ENCODE results near the gene CRTC1.

Gene CRTC1

DNA sequence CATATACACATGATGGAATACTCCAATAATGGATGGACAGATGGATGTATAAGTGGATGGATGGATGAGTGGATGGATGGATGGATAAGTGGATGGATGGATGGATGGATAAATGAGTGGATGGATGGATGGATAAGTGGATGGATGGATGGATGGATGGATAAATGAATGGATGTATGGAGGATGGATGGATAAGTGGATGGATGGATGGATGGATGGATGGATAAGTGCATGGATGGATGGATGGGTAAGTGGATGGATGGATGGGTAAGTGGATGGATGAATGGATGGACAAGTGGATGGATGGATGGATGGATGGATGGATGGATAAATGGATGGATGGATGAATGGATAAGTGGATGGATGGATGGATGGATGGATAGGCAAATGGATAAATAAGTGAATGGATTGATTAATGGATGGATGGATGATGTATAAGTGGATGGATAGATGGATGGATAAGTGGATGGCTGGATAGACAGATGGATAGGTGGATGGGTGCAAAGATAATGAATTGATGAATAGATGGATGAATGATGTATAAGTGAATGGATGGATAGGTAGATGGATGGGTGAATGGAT is 116.0 kb downstream of the CRTC1 start:
- no peak overlapping the region for H3K27ac ChIP-seq
- TF ChIP-seq, protein P1, sequence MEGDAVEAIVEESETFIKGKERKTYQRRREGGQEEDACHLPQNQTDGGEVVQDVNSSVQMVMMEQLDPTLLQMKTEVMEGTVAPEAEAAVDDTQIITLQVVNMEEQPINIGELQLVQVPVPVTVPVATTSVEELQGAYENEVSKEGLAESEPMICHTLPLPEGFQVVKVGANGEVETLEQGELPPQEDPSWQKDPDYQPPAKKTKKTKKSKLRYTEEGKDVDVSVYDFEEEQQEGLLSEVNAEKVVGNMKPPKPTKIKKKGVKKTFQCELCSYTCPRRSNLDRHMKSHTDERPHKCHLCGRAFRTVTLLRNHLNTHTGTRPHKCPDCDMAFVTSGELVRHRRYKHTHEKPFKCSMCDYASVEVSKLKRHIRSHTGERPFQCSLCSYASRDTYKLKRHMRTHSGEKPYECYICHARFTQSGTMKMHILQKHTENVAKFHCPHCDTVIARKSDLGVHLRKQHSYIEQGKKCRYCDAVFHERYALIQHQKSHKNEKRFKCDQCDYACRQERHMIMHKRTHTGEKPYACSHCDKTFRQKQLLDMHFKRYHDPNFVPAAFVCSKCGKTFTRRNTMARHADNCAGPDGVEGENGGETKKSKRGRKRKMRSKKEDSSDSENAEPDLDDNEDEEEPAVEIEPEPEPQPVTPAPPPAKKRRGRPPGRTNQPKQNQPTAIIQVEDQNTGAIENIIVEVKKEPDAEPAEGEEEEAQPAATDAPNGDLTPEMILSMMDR (IDR thresholded peaks at IDR 0.05), result no peak
- no peak for TF ChIP-seq ZFX (IDR thresholded peaks at IDR 0.05; ENCODE audit: borderline replicate concordance)

DNA sequence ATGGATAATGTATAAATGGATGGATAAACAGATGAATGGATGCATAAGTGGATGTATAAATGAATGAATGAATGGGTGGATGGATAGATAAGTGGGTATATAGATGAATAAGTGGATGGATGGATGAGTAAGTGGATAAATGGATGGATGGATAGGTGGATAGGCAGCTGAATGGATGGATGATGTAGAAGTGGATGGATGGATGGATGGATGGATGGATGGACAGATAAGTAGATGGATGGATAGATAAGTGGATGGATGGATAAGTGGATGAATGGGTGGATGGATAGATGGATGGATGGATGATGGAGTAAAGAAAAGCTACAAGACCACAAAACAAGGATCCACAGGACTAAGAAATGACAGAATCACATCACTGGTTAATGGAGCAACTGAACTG is 116.6 kb downstream of the CRTC1 start:
- H3K27ac ChIP-seq, result no peak overlapping the region
- no peak for TF ChIP-seq ZFX (IDR thresholded peaks at IDR 0.05; ENCODE audit: borderline replicate concordance)
- TF ChIP-seq, protein P1 (IDR thresholded peaks at IDR 0.05), result no peak

DNA sequence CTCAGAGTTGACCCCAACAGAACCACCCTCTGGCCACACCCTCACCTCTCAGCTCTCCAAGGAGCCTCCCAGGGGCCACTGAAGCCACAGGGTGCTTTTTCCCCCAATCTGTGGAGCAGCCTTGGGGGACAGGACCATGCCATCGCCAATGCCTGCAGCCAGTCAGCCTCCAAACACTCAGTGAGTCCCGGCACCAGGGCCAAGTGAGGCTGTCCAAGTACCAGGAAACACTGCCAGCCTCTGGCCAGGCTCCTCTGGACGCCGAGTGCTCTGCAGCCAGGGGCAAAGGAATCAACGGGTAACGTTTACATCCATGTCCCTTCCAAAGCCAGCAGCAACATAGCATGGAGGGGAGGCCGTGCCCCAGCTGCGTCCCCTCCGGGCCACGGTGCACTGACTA is 117.2 kb downstream of the CRTC1 start:
- TF ChIP-seq ZFX (IDR thresholded peaks at IDR 0.05; ENCODE audit: borderline replicate concordance), result no peak
- TF ChIP-seq, protein P1 (IDR thresholded peaks at IDR 0.05), result no peak
- H3K27ac ChIP-seq, result no peak overlapping the region

DNA sequence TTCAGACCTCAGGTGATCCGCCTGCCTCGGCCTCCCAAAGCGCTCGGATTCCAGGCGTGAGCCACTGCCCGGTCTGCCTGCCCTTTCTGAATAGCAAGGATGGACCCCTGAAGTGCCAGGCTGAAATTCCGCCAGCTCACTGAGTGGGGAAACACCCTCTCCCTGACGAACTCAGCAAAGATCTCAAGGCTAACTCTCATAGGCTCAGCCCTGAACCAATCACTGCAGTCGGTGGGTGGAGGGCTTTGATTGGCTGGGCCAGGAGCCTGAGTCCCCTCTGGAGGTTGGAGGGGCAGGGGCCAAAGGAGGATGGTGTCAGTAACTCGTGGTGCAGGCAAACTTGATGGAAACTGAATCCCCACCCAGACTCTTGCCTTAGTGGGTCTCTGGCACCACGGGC is 118.9 kb downstream of the CRTC1 start:
- no peak overlapping the region for H3K27ac ChIP-seq
- TF ChIP-seq, protein P1 (IDR thresholded peaks at IDR 0.05), result no peak
- no peak for TF ChIP-seq ZFX (IDR thresholded peaks at IDR 0.05; ENCODE audit: borderline replicate concordance)

DNA sequence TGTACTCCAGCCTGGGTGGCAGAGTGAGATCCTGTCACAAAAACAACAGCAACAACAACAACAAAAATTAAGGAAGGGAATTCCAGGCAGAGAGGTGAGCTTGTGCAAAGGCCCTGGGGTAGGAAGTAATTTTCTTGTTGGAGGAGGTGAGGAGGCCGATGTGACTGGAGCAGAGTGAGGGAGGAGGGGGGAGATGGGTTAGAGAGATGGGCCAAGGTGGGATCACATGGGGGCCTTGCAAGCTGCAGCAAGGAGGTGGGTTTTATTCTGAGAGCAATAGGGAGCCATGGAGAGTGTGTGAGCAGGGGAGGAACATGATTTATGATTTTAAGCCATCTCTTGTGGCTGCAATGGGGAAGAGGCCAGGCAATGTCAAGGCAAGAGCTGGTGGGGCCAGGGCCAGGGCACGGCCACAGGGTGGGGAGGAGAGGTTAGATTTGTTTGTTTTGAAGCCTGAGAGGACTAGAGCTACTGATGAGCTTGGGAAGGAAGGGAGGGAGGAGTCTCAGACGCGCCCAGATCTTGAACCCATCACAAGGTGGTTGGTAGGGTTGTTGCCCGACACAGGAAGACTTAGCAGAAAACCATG is 120.2 kb downstream of the CRTC1 start:
- TF ChIP-seq, protein P1 (IDR thresholded peaks at IDR 0.05), result no peak
- TF ChIP-seq ZFX (IDR thresholded peaks at IDR 0.05; ENCODE audit: borderline replicate concordance), result no peak
- no peak overlapping the region for H3K27ac ChIP-seq

DNA sequence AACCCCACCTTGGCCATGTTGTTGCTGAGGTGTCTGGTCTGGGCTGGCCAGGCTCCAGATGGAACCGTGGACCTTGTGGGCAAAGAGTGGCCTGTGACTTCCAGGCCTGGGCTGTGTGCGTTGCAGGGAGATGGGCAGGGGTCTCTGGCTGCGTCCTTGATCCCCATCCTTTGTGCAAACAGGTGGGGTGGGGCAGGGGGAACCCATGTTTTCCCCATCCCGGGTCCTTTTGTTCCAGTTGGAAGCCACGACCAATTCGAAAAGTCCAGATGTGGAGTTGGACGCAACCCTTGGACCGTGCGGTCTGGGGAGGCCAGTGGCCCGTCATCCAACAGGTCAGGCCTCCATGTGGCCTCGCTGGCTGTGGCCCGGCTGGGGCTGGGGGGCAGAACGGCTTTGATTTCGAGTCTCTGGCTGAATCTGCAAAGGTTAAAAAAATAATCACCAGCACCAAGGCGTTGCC is 120.7 kb downstream of the CRTC1 start:
- H3K27ac ChIP-seq, result no peak overlapping the region
- TF ChIP-seq, protein P1 (IDR thresholded peaks at IDR 0.05), result no peak
- no peak for TF ChIP-seq ZFX (IDR thresholded peaks at IDR 0.05; ENCODE audit: borderline replicate concordance)

DNA sequence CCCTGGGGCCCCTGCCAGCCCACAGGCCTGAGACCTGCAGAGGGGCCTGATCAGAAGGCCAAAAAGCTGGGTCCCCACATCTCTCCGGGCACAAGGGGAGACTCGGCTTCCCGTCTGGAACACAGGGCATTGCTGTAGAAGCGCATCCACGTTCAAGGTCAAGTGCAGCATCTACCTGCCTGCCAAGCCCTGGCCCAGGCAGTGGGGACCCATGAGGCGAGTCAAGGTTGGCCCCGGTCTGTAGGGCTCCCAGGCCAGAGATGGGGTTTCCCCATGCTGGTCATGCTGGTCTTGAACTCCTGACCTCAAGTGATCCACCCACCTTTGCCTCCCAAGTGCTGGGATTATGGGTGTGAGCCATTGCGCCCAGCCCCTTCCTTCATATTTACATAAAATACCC is 121.2 kb downstream of the CRTC1 start:
- no peak for TF ChIP-seq ZFX (IDR thresholded peaks at IDR 0.05; ENCODE audit: borderline replicate concordance)
- TF ChIP-seq, protein P1 (IDR thresholded peaks at IDR 0.05), result no peak
- no peak overlapping the region for H3K27ac ChIP-seq
